Spinal cord (tissue), 10 donors: ENCODE results near the gene RCAN2. TPM values are rescaled to one million over a fixed set of nuclear protein-coding genes. Genes with fewer than 3 reads are reported as not detected.

Experiments
- DNase-seq, 6 donors: peaks; one replicate each; pipeline versions ENCODE4 v3.0.0 to v3.0.0-alpha.2; 2013 to 2015; ENCODE audit warnings: low spot score in 6 of 6, low read depth in 4 of 6
- H3K27ac ChIP-seq: one replicate; pipeline ENCODE4 v1.5.1; 2013; ENCODE audit warnings: low read depth, low read length, control low read depth
- H3K27me3 ChIP-seq: one replicate; pipeline ENCODE4 v1.6.1; 2013; ENCODE audit warnings: low read length; ENCODE audit not compliant: control insufficient read depth, insufficient read depth
- H3K36me3 ChIP-seq: one replicate; pipeline ENCODE4 v1.6.1; 2013; ENCODE audit warnings: low read length; ENCODE audit not compliant: control insufficient read depth, insufficient read depth
- H3K4me1 ChIP-seq: one replicate; pipeline ENCODE4 v1.6.1; 2013; ENCODE audit warnings: low read length; ENCODE audit not compliant: control insufficient read depth, insufficient read depth
- H3K4me3 ChIP-seq: one replicate; pipeline ENCODE4 v1.5.1; 2013; ENCODE audit warnings: low read depth, low read length, control low read depth
- H3K9me3 ChIP-seq: one replicate; pipeline ENCODE4 v1.6.1; 2013; ENCODE audit warnings: low read length; ENCODE audit not compliant: control insufficient read depth, insufficient read depth
- WGBS: methylation state at CpG from one replicate; pipeline ENCODE4 v1.1.5; 2013; ENCODE audit warnings: missing lambda C conversion rate; ENCODE audit not compliant: insufficient coverage; 5-methylcytosine and 5-hydroxymethylcytosine counted together
- polyA plus RNA-seq, 2 donors: library from polyadenylated mRNA; unstranded; fragments of 120-200 nt; gene quantifications; one replicate each; pipeline ENCODE4 v1.2.1, GENCODE V29; 2013; ENCODE audit not compliant: insufficient read length in 2 of 2
- total RNA-seq, 2 donors: library from RNA; depleted of rRNA in 1 of 2; stranded (reverse); fragments of 120-200 nt in 1 of 2; fragments of >200 nt in 1 of 2; gene quantifications; one replicate each; pipeline versions ENCODE4 v1.2.3 to v1.2.4, GENCODE V29; 2013 to 2014
- donor health status: healthy.

The RCAN2 gene
- total and polyA plus RNA-seq, 4 donors = 16.4 to 80.3 (median 60.3) TPM

- Histone ChIP-seq H3K27me3 (no peaks in the 10 kb centered on the region), H3K4me3 (no peak overlapping the region), H3K9me3 (no peaks in the 10 kb centered on the region), H3K4me1 (no peaks in the 10 kb centered on the region), H3K36me3 (no peaks in the 10 kb centered on the region), H3K27ac (no peak overlapping the region)
- 100% methylated on average over 2 of the region's 3 CpGs for WGBS
- no peak for DNase-seq
Observed at GRCh38 chr6:46207174-46207573, 284.1 kb downstream of the RCAN2 start.

- Histone ChIP-seq H3K36me3 (no peaks in the 10 kb centered on the region), H3K27ac (no peak overlapping the region), H3K4me1 (no peaks in the 10 kb centered on the region), H3K9me3 (no peaks in the 10 kb centered on the region), H3K27me3 (no peaks in the 10 kb centered on the region), H3K4me3 (no peak overlapping the region)
- no peak for DNase-seq
- WGBS = 96% methylated on average over 27 of the region's 29 CpGs
Observed at GRCh38 chr6:46204880-46205650, 286.2 kb downstream of the RCAN2 start.

GRCh38 chr6:46203391-46204177, 287.7 kb downstream of the RCAN2 start:
- H3K36me3 ChIP-seq = no peaks in the 10 kb centered on the region
- no peak overlapping the region for H3K27ac ChIP-seq
- H3K4me3 ChIP-seq = no peak overlapping the region
- H3K4me1 ChIP-seq = no peaks in the 10 kb centered on the region
- DNase-seq = peak in 1 of 6 donors; percentile 64
- WGBS = no CpG with 5 or more reads among the region's 2 CpGs
- no peaks in the 10 kb centered on the region for H3K27me3 ChIP-seq
- H3K9me3 ChIP-seq = no peaks in the 10 kb centered on the region

GRCh38 chr6:46201702-46202101, 289.5 kb downstream of the RCAN2 start:
- 0% methylated on average over 2 of the region's 4 CpGs for WGBS

GRCh38 chr6:46199387-46199786, 291.9 kb downstream of the RCAN2 start:
- Histone ChIP-seq H3K4me1 (no peaks in the 10 kb centered on the region), H3K27me3 (no peaks in the 10 kb centered on the region), H3K27ac (no peak overlapping the region), H3K36me3 (no peaks in the 10 kb centered on the region), H3K4me3 (no peak overlapping the region), H3K9me3 (no peaks in the 10 kb centered on the region)
- no peak for DNase-seq
- 57% methylated on average over 2 of the region's 5 CpGs for WGBS

More at GRCh38 chr6:46201702-46202101, 289.5 kb downstream of the RCAN2 start:
- Histone ChIP-seq H3K4me1 (no peaks in the 10 kb centered on the region), H3K27ac (no peak overlapping the region), H3K36me3 (no peaks in the 10 kb centered on the region), H3K9me3 (no peaks in the 10 kb centered on the region), H3K4me3 (no peak overlapping the region), H3K27me3 (no peaks in the 10 kb centered on the region)
- no peak for DNase-seq

GRCh38 chr6:46191961-46192360, 299.3 kb downstream of the RCAN2 start:
- DNase-seq = no peak
- no peaks in the 10 kb centered on the region for H3K9me3 ChIP-seq
- no peaks in the 10 kb centered on the region for H3K36me3 ChIP-seq
- H3K4me3 ChIP-seq = no peak overlapping the region
- no peak overlapping the region for H3K27ac ChIP-seq
- H3K4me1 ChIP-seq = no peaks in the 10 kb centered on the region
- H3K27me3 ChIP-seq = no peaks in the 10 kb centered on the region
- no CpG with 5 or more reads among the region's 1 CpG for WGBS

GRCh38 chr6:46190889-46191288, 300.4 kb downstream of the RCAN2 start:
- no peaks in the 10 kb centered on the region for H3K4me1 ChIP-seq
- no peaks in the 10 kb centered on the region for H3K27me3 ChIP-seq
- no peak for DNase-seq
- H3K9me3 ChIP-seq = no peaks in the 10 kb centered on the region
- 88% methylated on average over 2 of the region's 4 CpGs for WGBS
- no peak overlapping the region for H3K27ac ChIP-seq
- H3K36me3 ChIP-seq = no peaks in the 10 kb centered on the region
- no peak overlapping the region for H3K4me3 ChIP-seq

GRCh38 chr6:46189726-46190125, 301.5 kb downstream of the RCAN2 start:
- DNase-seq = no peak
- Histone ChIP-seq H3K27me3 (no peaks in the 10 kb centered on the region), H3K4me1 (no peaks in the 10 kb centered on the region), H3K36me3 (no peaks in the 10 kb centered on the region), H3K9me3 (no peaks in the 10 kb centered on the region), H3K27ac (no peak overlapping the region), H3K4me3 (no peak overlapping the region)
- WGBS = 100% methylated on average over 1 of the region's 4 CpGs

GRCh38 chr6:46186583-46186982, 304.7 kb downstream of the RCAN2 start:
- H3K4me3 ChIP-seq = no peak overlapping the region
- H3K27me3 ChIP-seq = no peaks in the 10 kb centered on the region
- H3K4me1 ChIP-seq = no peaks in the 10 kb centered on the region
- no peak overlapping the region for H3K27ac ChIP-seq
- no peaks in the 10 kb centered on the region for H3K36me3 ChIP-seq
- H3K9me3 ChIP-seq = no peaks in the 10 kb centered on the region
- no CpG with 5 or more reads among the region's 1 CpG for WGBS
- no peak for DNase-seq
